Measurements from ENCODE around the gene ITPK1.

Gene ITPK1

GRCh38 chr14:93112891-93113677, 2.6 kb downstream of the ITPK1 start (continued):
- TF ChIP-seq INSM2 (tag by site-specific recombination; IDR thresholded peaks at IDR 0.05) (no peak), RBAK (tag by site-specific recombination; IDR thresholded peaks at IDR 0.05) (no peak), TRIM28 (IDR thresholded peaks at IDR 0.05; ENCODE audit: borderline replicate concordance, low read length) (0 out of 2 replicates have a peak, but pooled peaks have one; percentile 24), ZNF777 (tag by site-specific recombination; IDR thresholded peaks at IDR 0.05; ENCODE audit: borderline replicate concordance) (no peak), ZNF341 (tag by site-specific recombination; IDR thresholded peaks at IDR 0.05; ENCODE audit: low read depth) (0 out of 2 replicates have a peak, but pooled peaks have one; percentile 24), ZNF596 (tag by site-specific recombination; IDR thresholded peaks at IDR 0.05) (no peak), ZNF157 (tag by site-specific recombination; IDR thresholded peaks at IDR 0.05) (no peak), ZNF169 (tag by site-specific recombination; IDR thresholded peaks at IDR 0.05) (no peak), ZNF449 (tag by site-specific recombination; IDR thresholded peaks at IDR 0.05) (no peak), ZNF423 (tag by site-specific recombination; IDR thresholded peaks at IDR 0.05) (no peak), ZNF10 (tag by site-specific recombination; IDR thresholded peaks at IDR 0.05) (peak; percentile 96), ZSCAN30 (tag by site-specific recombination; IDR thresholded peaks at IDR 0.05) (0 out of 2 replicates have a peak, but pooled peaks have one; percentile 21), SCRT1 (tag by site-specific recombination; IDR thresholded peaks at IDR 0.05; ENCODE audit: borderline replicate concordance) (peak; percentile 88)
- TF ChIP-seq, protein P1, sequence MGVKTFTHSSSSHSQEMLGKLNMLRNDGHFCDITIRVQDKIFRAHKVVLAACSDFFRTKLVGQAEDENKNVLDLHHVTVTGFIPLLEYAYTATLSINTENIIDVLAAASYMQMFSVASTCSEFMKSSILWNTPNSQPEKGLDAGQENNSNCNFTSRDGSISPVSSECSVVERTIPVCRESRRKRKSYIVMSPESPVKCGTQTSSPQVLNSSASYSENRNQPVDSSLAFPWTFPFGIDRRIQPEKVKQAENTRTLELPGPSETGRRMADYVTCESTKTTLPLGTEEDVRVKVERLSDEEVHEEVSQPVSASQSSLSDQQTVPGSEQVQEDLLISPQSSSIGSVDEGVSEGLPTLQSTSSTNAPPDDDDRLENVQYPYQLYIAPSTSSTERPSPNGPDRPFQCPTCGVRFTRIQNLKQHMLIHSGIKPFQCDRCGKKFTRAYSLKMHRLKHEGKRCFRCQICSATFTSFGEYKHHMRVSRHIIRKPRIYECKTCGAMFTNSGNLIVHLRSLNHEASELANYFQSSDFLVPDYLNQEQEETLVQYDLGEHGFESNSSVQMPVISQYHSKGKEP (tag by site-specific recombination; IDR thresholded peaks at IDR 0.05) = peak; percentile 19; the same call in 1 of the 2 replicates
- TF ChIP-seq, protein P2, sequence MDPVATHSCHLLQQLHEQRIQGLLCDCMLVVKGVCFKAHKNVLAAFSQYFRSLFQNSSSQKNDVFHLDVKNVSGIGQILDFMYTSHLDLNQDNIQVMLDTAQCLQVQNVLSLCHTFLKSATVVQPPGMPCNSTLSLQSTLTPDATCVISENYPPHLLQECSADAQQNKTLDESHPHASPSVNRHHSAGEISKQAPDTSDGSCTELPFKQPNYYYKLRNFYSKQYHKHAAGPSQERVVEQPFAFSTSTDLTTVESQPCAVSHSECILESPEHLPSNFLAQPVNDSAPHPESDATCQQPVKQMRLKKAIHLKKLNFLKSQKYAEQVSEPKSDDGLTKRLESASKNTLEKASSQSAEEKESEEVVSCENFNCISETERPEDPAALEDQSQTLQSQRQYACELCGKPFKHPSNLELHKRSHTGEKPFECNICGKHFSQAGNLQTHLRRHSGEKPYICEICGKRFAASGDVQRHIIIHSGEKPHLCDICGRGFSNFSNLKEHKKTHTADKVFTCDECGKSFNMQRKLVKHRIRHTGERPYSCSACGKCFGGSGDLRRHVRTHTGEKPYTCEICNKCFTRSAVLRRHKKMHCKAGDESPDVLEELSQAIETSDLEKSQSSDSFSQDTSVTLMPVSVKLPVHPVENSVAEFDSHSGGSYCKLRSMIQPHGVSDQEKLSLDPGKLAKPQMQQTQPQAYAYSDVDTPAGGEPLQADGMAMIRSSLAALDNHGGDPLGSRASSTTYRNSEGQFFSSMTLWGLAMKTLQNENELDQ (tag by site-specific recombination; IDR thresholded peaks at IDR 0.05; ENCODE audit: low read depth) = no peak
- TF ChIP-seq, protein P3, sequence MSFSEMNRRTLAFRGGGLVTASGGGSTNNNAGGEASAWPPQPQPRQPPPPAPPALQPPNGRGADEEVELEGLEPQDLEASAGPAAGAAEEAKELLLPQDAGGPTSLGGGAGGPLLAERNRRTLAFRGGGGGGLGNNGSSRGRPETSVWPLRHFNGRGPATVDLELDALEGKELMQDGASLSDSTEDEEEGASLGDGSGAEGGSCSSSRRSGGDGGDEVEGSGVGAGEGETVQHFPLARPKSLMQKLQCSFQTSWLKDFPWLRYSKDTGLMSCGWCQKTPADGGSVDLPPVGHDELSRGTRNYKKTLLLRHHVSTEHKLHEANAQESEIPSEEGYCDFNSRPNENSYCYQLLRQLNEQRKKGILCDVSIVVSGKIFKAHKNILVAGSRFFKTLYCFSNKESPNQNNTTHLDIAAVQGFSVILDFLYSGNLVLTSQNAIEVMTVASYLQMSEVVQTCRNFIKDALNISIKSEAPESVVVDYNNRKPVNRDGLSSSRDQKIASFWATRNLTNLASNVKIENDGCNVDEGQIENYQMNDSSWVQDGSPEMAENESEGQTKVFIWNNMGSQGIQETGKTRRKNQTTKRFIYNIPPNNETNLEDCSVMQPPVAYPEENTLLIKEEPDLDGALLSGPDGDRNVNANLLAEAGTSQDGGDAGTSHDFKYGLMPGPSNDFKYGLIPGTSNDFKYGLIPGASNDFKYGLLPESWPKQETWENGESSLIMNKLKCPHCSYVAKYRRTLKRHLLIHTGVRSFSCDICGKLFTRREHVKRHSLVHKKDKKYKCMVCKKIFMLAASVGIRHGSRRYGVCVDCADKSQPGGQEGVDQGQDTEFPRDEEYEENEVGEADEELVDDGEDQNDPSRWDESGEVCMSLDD (tag by site-specific recombination; IDR thresholded peaks at IDR 0.05) = no peak
